Esophagus squamous epithelium (tissue), 4 donors: ENCODE results near the gene GRB2.

Source experiments
- CTCF ChIP-seq, 6 experiments: fragments of 450-650 bp in 4 of 6; fragments of 200-600 bp in 2 of 6; sonication (generic) in 2 of 6; IDR thresholded peaks; one replicate each; pipeline ENCODE4 v1.5.1; 2016 to 2019; ENCODE audit warnings: antibody characterized with exemption in 6 of 6, mild to moderate bottlenecking in 4 of 6, moderate library complexity in 4 of 6
- POLR2A ChIP-seq, 4 donors: fragments of 450-650 bp; IDR thresholded peaks; one replicate each; pipeline ENCODE4 v1.6.1; 2017; ENCODE audit warnings: antibody characterized with exemption in 4 of 4, mild to moderate bottlenecking in 4 of 4, moderate library complexity in 3 of 4

- TF ChIP-seq CTCF (IDR thresholded peaks at IDR 0.05): no peak
- no peak for TF ChIP-seq POLR2A (IDR thresholded peaks at IDR 0.05)
These were observed 79.1 kb downstream of the GRB2 start for GRCh38 chr17:75326226-75326848.
